SK-N-MC (cell line): ENCODE data around the gene YRDC.

Source experiments
- EZH2 ChIP-seq: fragments of 200-600 bp; sonication (generic); IDR thresholded peaks from one replicate; pipeline ENCODE4 v1.6.1; 2017; ENCODE audit warnings: antibody characterized with exemption
- POLR2AphosphoS5 ChIP-seq: IDR thresholded peaks from 2 replicates; pipeline ENCODE4 v1.6.1; 2012; ENCODE audit warnings: mild to moderate bottlenecking, low read depth, low read length, borderline replicate concordance

GRCh38 chr1:37814252-37814651 is 6.2 kb upstream of the YRDC start:
- TF ChIP-seq EZH2 (no peak), POLR2AphosphoS5 (no peak)
